Right ventricle myocardium superior (tissue), 1 donor: ENCODE results near the gene CAP1. TPM values are rescaled to one million over a fixed set of nuclear protein-coding genes. Genes with fewer than 3 reads are reported as not detected.

Source experiments
- total RNA-seq: library from RNA; stranded (reverse); fragmentation: NEBNext Ultra II Directional; extraction: Animal tissue kit (Norgen Biotek cat#: 25700); gene quantifications from one replicate; pipeline ENCODE4 v1.2.1, GENCODE V29; 2021
- donor health status: DM: no; HTN: yes; CAD: no; lungs with severe emphysema.

CAP1 gene
- total RNA-seq, 1 donor from 2014 or later = 72.6 TPM

Other genes with a start within 250 kb of the CAP1 start
- 17.1 TPM for gene TRIT1, start 157.2 kb upstream of the CAP1 start, total RNA-seq
- gene MYCL, start 138.8 kb upstream of the CAP1 start, total RNA-seq = 1.2 TPM
- gene MFSD2A, start 85.6 kb upstream of the CAP1 start, total RNA-seq = 0.22 TPM
- 37.7 TPM for gene PPT1, start 56.5 kb downstream of the CAP1 start, total RNA-seq
- gene RLF, start 120.7 kb downstream of the CAP1 start, total RNA-seq = 11.7 TPM
- not detected for gene TMCO2, start 207.2 kb downstream of the CAP1 start, total RNA-seq
- 35.4 TPM for gene ZMPSTE24, start 217.5 kb downstream of the CAP1 start, total RNA-seq